GM12878 (cell line): ENCODE data around the gene PATZ1. TPM values are rescaled to one million over a fixed set of nuclear protein-coding genes. Genes with fewer than 3 reads are reported as not detected.

ENCODE experiments used
- ATAC-seq: fragments of 200-7000 bp; cut with Tn5 transposase; 3 replicates; pipeline ENCODE4 v1.9.1; 2020; ENCODE audit warnings: mild to moderate bottlenecking, moderate library complexity
- BruUV-seq: library from RNA; stranded (reverse); fragments of 400-500 nt; replicated peaks from 2 replicates; lab custom pipeline; 2021; lab: Mats Ljungman, UMichigan
- CTCF ChIA-PET: fragments of 300-600 bp; sonication (Branson Sonifier 250); formaldehyde crosslinking; extraction: SDS; loops from one replicate; lab custom pipeline; 2021; ENCODE audit warnings: inconsistent platforms; lab: Yijun Ruan, JAX
- POLR2A ChIA-PET: fragments of 350-600 bp; formaldehyde crosslinking; extraction: SDS; loops from one replicate; lab custom pipeline; 2021; ENCODE audit warnings: inconsistent platforms; lab: Charles Lee
- RAD21 ChIA-PET: fragments of 300-600 bp; sonication (Branson Sonifier 250); formaldehyde crosslinking; loops from one replicate; lab custom pipeline; 2023; ENCODE audit warnings: antibody characterized with exemption; ENCODE audit not compliant: unreplicated experiment; lab: Charles Lee
- SMC1A ChIA-PET: fragments of 300-600 bp; sonication (Branson Sonifier 250); formaldehyde crosslinking; loops from one replicate; lab custom pipeline; 2023; ENCODE audit not compliant: unreplicated experiment, uncharacterized antibody; lab: Charles Lee
- DNase-seq: peaks from one replicate; pipeline ENCODE4 v3.0.0-alpha.2; 2011; ENCODE audit warnings: low read depth, low spot score
- FAIRE-seq: peaks from 3 replicates; lab custom pipeline; 2011; peaks lifted over from hg19 to GRCh38; lab: Jason Lieb, UNC
- H2AFZ ChIP-seq: 2 replicates; pipeline ENCODE4 v1.6.0; 2011; ENCODE audit warnings: low read depth, low read length, control low read depth; ENCODE audit not compliant: control insufficient read depth
- H3K27ac ChIP-seq: 2 replicates; pipeline ENCODE4 v1.5.1; 2011; ENCODE audit warnings: control low read depth; ENCODE audit not compliant: control insufficient read depth, insufficient read depth
- H3K27me3 ChIP-seq, 2 experiments: replicated peaks in 1 of 2; 2 replicates each; pipeline versions ENCODE4 v1.6.0 to v1.6.1; 2011; ENCODE audit warnings: low read length in 1 of 2; ENCODE audit not compliant: control insufficient read depth in 2 of 2, insufficient read depth in 2 of 2
- H3K36me3 ChIP-seq, 2 experiments: 2 replicates each; pipeline ENCODE4 v1.5.1; 2011; ENCODE audit warnings: low read length in 1 of 2; ENCODE audit not compliant: control insufficient read depth in 2 of 2, insufficient read depth in 2 of 2
- H3K4me1 ChIP-seq: 2 replicates; pipeline ENCODE4 v1.6.1; 2011; ENCODE audit warnings: mild to moderate bottlenecking, low read length, moderate library complexity, mixed read lengths; ENCODE audit not compliant: control insufficient read depth, insufficient read depth
- H3K4me2 ChIP-seq: 2 replicates; pipeline ENCODE4 v1.6.0; 2011; ENCODE audit warnings: control low read depth; ENCODE audit not compliant: control insufficient read depth, insufficient read depth
- H3K4me3 ChIP-seq: fragments of 200-600 bp; sonication (generic); 2 replicates; pipeline ENCODE4 v1.5.1; 2016
- H3K79me2 ChIP-seq: 2 replicates; pipeline ENCODE4 v1.6.0; 2011; ENCODE audit warnings: low read length; ENCODE audit not compliant: control insufficient read depth, insufficient read depth
- H3K9ac ChIP-seq: 2 replicates; pipeline ENCODE4 v1.8.0; 2011; ENCODE audit warnings: low read length, control low read depth, mixed read lengths; ENCODE audit not compliant: control insufficient read depth, insufficient read depth
- H3K9me3 ChIP-seq: replicated peaks from 3 replicates; pipeline ENCODE4 v1.5.1; 2011; ENCODE audit warnings: mild to moderate bottlenecking, low read length; ENCODE audit not compliant: control insufficient read depth, insufficient read depth
- H4K20me1 ChIP-seq: 2 replicates; pipeline ENCODE4 v1.6.0; 2011; ENCODE audit not compliant: control insufficient read depth, insufficient read depth
- BHLHE40 ChIP-seq, 2 experiments: fragments of 450-650 bp in 1 of 2; IDR thresholded peaks; 2 replicates each; pipeline ENCODE4 v1.6.1; 2011 to 2017; ENCODE audit warnings: low read depth in 2 of 2, borderline replicate concordance in 1 of 2, improper control_type of control experiment in 1 of 2, low read length in 1 of 2, mild to moderate bottlenecking in 1 of 2
- CHD2 ChIP-seq: IDR thresholded peaks from 2 replicates; pipeline ENCODE4 v1.6.1; 2011; ENCODE audit warnings: low read depth, low read length, improper control_type of control experiment, borderline replicate concordance
- GATAD2B ChIP-seq: fragments of 450-650 bp; conservative IDR thresholded peaks from 2 replicates; pipeline ENCODE4 v1.6.1; 2017; ENCODE audit warnings: low read depth, mild to moderate bottlenecking, moderate library complexity
- IKZF1 ChIP-seq: fragments of 450-650 bp; conservative IDR thresholded peaks from 2 replicates; pipeline ENCODE4 v1.6.1; 2017; ENCODE audit warnings: antibody characterized with exemption, mild to moderate bottlenecking
- IKZF2 ChIP-seq, 2 experiments: fragments of 450-650 bp; IDR thresholded peaks; 2 replicates each; pipeline ENCODE4 v1.6.1; 2017; ENCODE audit warnings: mild to moderate bottlenecking in 2 of 2, moderate library complexity in 2 of 2
- KLF5 ChIP-seq: fragments of 450-650 bp; IDR thresholded peaks from 2 replicates; pipeline ENCODE4 v1.6.1; 2014; ENCODE audit warnings: mild to moderate bottlenecking; ENCODE audit not compliant: partially characterized antibody
- MYC ChIP-seq: IDR thresholded peaks from 2 replicates; pipeline ENCODE4 v1.6.1; 2011; ENCODE audit warnings: mild to moderate bottlenecking, low read length, moderate library complexity, inconsistent platforms; ENCODE audit not compliant: insufficient read depth, insufficient replicate concordance, insufficient read length, severe bottlenecking
- NBN ChIP-seq: fragments of 450-650 bp; IDR thresholded peaks from 2 replicates; pipeline ENCODE4 v1.6.1; 2016
- POLR2AphosphoS2 ChIP-seq: IDR thresholded peaks from 2 replicates; pipeline ENCODE4 v1.6.1; 2011; ENCODE audit warnings: low read depth, mild to moderate bottlenecking, low read length, improper control_type of control experiment, moderate library complexity
- SIN3A ChIP-seq: IDR thresholded peaks from 2 replicates; pipeline ENCODE4 v1.6.1; 2012; ENCODE audit warnings: low read depth, low read length, improper control_type of control experiment
- SKIL ChIP-seq: fragments of 450-650 bp; IDR thresholded peaks from 2 replicates; pipeline ENCODE4 v1.6.1; 2017; ENCODE audit warnings: mild to moderate bottlenecking, low read depth, inconsistent platforms; ENCODE audit not compliant: poor library complexity, severe bottlenecking
- STAT1 ChIP-seq: fragments of 450-650 bp; conservative IDR thresholded peaks from 2 replicates; pipeline ENCODE4 v1.6.1; 2014; ENCODE audit warnings: antibody characterized with exemption, mild to moderate bottlenecking
- TBL1XR1 ChIP-seq: IDR thresholded peaks from 2 replicates; pipeline ENCODE4 v1.6.1; 2012; ENCODE audit warnings: low read depth, low read length, improper control_type of control experiment
- WGBS: methylation state at CpG from one replicate; pipeline ENCODE4 v1.1.6; 2016; ENCODE audit warnings: low lambda C conversion rate; ENCODE audit not compliant: insufficient replicate concordance, insufficient coverage; ENCODE audit errors: missing lambda C conversion rate; 5-methylcytosine and 5-hydroxymethylcytosine counted together
- in situ Hi-C: fragments of 300-500 bp; cut with MboI; formaldehyde crosslinking; loops from 9 replicates; pipeline ENCODE4 v1.14.3; 2018; ENCODE audit warnings: mixed read lengths
- intact Hi-C: fragments of 100-400 bp; cut with micrococcal nuclease; formaldehyde crosslinking; loops from one replicate; pipeline ENCODE4 v1.14.2; 2022; ENCODE audit not compliant: unreplicated experiment
- polyA plus RNA-seq, 11 experiments: library from polyadenylated mRNA; depleted of rRNA in 4 of 11; unstranded in 6 of 11; stranded (reverse) in 5 of 11; fragments of >200 nt; fragmentation: Nextera tagmentation in 4 of 11; fragmentation: Illumina TruSeq in 1 of 11; extraction: Ambion mirVana in 4 of 11; extraction: Trizol in 1 of 11; gene quantifications; 1 replicate in 1 of 11; 2 replicates in 10 of 11; pipeline versions ENCODE4 v1.2.1 to v1.2.3, GENCODE V29; 2011 to 2016; ENCODE audit warnings: inconsistent platforms in 2 of 11, missing spikeins in 2 of 11, low read depth in 1 of 11
- total RNA-seq, 4 experiments: library from RNA; depleted of rRNA in 3 of 4; stranded (reverse); fragments of >200 nt in 3 of 4; fragmentation: Illumina TruSeq in 1 of 4; extraction: Trizol in 1 of 4; gene quantifications; 2 replicates each; pipeline versions ENCODE4 v1.2.1 to v1.2.3, GENCODE V29; 2013 to 2021
- TF ChIP-seq, protein P1 (sequence below): fragments of 450-650 bp; IDR thresholded peaks from 2 replicates; pipeline ENCODE4 v1.6.1; 2016; ENCODE audit warnings: mild to moderate bottlenecking, moderate library complexity, borderline replicate concordance

Gene PATZ1
- total and polyA plus RNA-seq, 10 of the 15 experiments (the other 5 are each of a cell fraction or from before 2014, with no cell fraction given), result 3.6 to 32.7 (median 13.9) TPM

DNA sequence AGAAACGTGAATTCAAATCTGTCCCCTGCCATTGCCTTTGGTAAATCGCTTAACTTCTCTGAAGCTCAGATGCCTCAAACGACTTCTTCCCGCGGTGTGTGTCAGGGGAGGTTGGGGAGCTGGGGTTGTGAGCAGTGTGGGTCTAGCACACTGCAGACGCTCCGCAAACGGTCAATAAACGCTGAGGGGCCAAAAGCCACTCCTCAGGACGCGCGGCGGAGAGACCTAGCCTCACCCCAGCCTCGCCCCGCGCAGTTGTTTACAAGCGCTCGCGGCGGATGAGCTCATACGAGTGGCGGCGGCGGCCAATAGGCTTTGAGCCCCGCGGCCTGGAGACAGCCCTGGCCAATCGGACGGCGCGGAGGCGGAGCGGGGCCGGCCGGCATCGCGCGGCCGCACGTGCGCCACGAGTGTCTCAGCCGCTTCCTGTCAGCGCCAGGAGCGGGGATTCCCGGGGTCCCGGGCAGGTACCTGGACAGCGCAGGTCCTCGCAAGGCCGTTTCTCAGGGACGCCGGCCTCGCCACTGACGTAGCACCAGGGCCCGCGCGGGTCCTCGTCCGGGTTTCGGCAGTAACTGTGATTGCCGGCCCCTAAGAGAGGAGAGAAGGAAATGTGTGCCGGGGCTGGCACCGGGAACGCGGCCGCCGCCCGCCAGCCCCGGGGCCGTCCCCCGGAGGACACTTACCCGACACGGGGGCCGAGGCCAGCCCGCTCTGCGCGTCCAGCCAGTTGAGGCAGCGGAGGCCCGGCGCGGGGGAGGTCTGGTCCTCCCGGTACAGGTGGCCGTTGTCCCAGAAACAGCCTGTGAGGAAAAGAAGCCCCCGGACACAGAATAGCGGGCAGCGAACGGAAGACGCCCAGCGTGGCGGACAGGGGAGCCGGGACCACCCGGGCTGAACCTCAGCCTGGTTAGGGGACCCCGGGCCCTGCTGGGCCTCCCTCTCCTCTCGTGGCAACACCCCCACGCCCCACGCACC lies 55.4 kb downstream of the PATZ1 start:
- peak overlapping the region; percentile 72 for H3K9ac ChIP-seq
- in situ Hi-C loops (no loop called here), intact Hi-C loops (loop anchor here (1.0 to 10.0 kb wide), 2 partner anchors 78 to 206 kb away; partner anchors contain the start of genes LIMK2 and SMTN)
- SMC1A ChIA-PET, result interaction anchor here (0.6 to 3.0 kb wide), 9 partner anchors 9 to 78 kb away, joined by 3 to 16 read pairs (median 3); partner anchors contain the start of gene LIMK2
- ATAC-seq (peak; percentile 96), DNase-seq (peak; percentile 48), FAIRE-seq (no peak)
- BruUV-seq, result no TSS peak
- no peaks in the 10 kb centered on the region for H4K20me1 ChIP-seq
- H2AFZ ChIP-seq, result peak overlapping the region; percentile 70
- peak overlapping the region; percentile 97 for H3K4me2 ChIP-seq
- CTCF ChIA-PET, result interaction anchor here (0.7 to 4.1 kb wide), 14 partner anchors 9 to 340 kb away, joined by 3 to 24 read pairs (median 9); partner anchors contain the start of gene LIMK2
- POLR2A ChIA-PET, result interaction anchor here (0.8 to 1.4 kb wide), 5 partner anchors 10 to 210 kb away, joined by 3 to 8 read pairs (median 4); partner anchors contain the start of genes LIMK2, PATZ1 and SMTN
- H3K27me3 ChIP-seq, result no peaks in the 10 kb centered on the region
- H3K27ac ChIP-seq, result peak overlapping the region; percentile 72
- H3K79me2 ChIP-seq, result no peaks in the 10 kb centered on the region
- peaks cover 32% of the 10 kb centered on the region for H3K4me1 ChIP-seq
- peak overlapping the region; percentile 82 for H3K4me3 ChIP-seq
- WGBS, result under 1% methylated on average over 93 of the region's 95 CpGs
- no peaks in the 10 kb centered on the region for H3K36me3 ChIP-seq
- RAD21 ChIA-PET, result interaction anchor here (0.7 to 2.5 kb wide), 15 partner anchors 12 to 533 kb away, joined by 3 to 21 read pairs (median 4); partner anchors contain the start of genes LIMK2, PATZ1 and RNF185
- no peaks in the 10 kb centered on the region for H3K9me3 ChIP-seq
- 0 out of 2 replicates have a peak, but pooled peaks have one; percentile 21 for TF ChIP-seq POLR2AphosphoS2
- TF ChIP-seq BHLHE40 (IDR thresholded peaks at IDR 0.05; ENCODE audit: borderline replicate concordance in 1 of 2, low read depth in 2 of 2, low read length in 1 of 2), result peak; percentile 100
- TF ChIP-seq, protein P1, sequence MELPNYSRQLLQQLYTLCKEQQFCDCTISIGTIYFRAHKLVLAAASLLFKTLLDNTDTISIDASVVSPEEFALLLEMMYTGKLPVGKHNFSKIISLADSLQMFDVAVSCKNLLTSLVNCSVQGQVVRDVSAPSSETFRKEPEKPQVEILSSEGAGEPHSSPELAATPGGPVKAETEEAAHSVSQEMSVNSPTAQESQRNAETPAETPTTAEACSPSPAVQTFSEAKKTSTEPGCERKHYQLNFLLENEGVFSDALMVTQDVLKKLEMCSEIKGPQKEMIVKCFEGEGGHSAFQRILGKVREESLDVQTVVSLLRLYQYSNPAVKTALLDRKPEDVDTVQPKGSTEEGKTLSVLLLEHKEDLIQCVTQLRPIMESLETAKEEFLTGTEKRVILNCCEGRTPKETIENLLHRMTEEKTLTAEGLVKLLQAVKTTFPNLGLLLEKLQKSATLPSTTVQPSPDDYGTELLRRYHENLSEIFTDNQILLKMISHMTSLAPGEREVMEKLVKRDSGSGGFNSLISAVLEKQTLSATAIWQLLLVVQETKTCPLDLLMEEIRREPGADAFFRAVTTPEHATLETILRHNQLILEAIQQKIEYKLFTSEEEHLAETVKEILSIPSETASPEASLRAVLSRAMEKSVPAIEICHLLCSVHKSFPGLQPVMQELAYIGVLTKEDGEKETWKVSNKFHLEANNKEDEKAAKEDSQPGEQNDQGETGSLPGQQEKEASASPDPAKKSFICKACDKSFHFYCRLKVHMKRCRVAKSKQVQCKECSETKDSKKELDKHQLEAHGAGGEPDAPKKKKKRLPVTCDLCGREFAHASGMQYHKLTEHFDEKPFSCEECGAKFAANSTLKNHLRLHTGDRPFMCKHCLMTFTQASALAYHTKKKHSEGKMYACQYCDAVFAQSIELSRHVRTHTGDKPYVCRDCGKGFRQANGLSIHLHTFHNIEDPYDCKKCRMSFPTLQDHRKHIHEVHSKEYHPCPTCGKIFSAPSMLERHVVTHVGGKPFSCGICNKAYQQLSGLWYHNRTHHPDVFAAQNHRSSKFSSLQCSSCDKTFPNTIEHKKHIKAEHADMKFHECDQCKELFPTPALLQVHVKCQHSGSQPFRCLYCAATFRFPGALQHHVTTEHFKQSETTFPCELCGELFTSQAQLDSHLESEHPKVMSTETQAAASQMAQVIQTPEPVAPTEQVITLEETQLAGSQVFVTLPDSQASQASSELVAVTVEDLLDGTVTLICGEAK, result no peak
- TF ChIP-seq NBN, result 0 out of 2 replicates have a peak, but pooled peaks have one; percentile 58
- TF ChIP-seq SKIL, result no peak
- peak; percentile 93 for TF ChIP-seq GATAD2B
- TF ChIP-seq IKZF2 (IDR thresholded peaks at IDR 0.05), result peak in 1 of 2 experiments; percentile 17; a peak in 1 of 4 replicates
- peak; percentile 68 for TF ChIP-seq TBL1XR1
- peak; percentile 37 for TF ChIP-seq MYC
- peak; percentile 74 for TF ChIP-seq CHD2
- TF ChIP-seq IKZF1, result peak; percentile 88
- TF ChIP-seq STAT1, result no peak
- peak; percentile 81; the same call in 1 of the 2 replicates for TF ChIP-seq SIN3A
- TF ChIP-seq KLF5, result peak; percentile 66
